ENCODE data around the gene COL28A1.
"Not testable (repeated sequence)": the region's sequence is repeated elsewhere in the genome, so short reads cannot be mapped to it uniquely, and the experiment has no call there.

COL28A1 gene

GRCh38 chr7:7408001-7408770 is 127.5 kb downstream of the COL28A1 start:
- no peak for DNase-seq

- no peak for DNase-seq
Measured at GRCh38 chr7:7405461-7405860, 130.2 kb downstream of the COL28A1 start.

- DNase-seq = no peak
Measured at GRCh38 chr7:7399707-7400106, 136.0 kb downstream of the COL28A1 start.

GRCh38 chr7:7395785-7396184 is 139.9 kb downstream of the COL28A1 start:
- no peak for DNase-seq

- not testable (repeated sequence) for DNase-seq
Measured at GRCh38 chr7:7388164-7388563, 147.5 kb downstream of the COL28A1 start.

- no peak for DNase-seq
Measured at GRCh38 chr7:7385421-7385820, 150.3 kb downstream of the COL28A1 start.

- DNase-seq = no peak
Measured at GRCh38 chr7:7384228-7384627, 151.4 kb downstream of the COL28A1 start.

- DNase-seq = no peak
Measured at GRCh38 chr7:7375538-7375937, 160.1 kb downstream of the COL28A1 start.

- DNase-seq = no peak
Measured at GRCh38 chr7:7370076-7370475, 165.6 kb downstream of the COL28A1 start.

- DNase-seq = no peak
Measured at GRCh38 chr7:7369134-7369533, 166.5 kb downstream of the COL28A1 start.

- DNase-seq = no peak
Measured at GRCh38 chr7:7354674-7355073, 181.0 kb downstream of the COL28A1 start.

- DNase-seq = no peak
Measured at GRCh38 chr7:7352845-7353244, 182.8 kb downstream of the COL28A1 start.

GRCh38 chr7:7351832-7352231 is 183.8 kb downstream of the COL28A1 start:
- DNase-seq = no peak

GRCh38 chr7:7351156-7351555 is 184.5 kb downstream of the COL28A1 start:
- no peak for DNase-seq

- no peak for DNase-seq
Measured at GRCh38 chr7:7349156-7349555, 186.5 kb downstream of the COL28A1 start.

- no peak for DNase-seq
Measured at GRCh38 chr7:7347045-7347444, 188.6 kb downstream of the COL28A1 start.

GRCh38 chr7:7344583-7344982 is 191.1 kb downstream of the COL28A1 start:
- no peak for DNase-seq

- no peak for DNase-seq
Measured at GRCh38 chr7:7335909-7336308, 199.8 kb downstream of the COL28A1 start.

- DNase-seq = no peak
Measured at GRCh38 chr7:7335215-7335614, 200.5 kb downstream of the COL28A1 start.

- no peak for DNase-seq
Measured at GRCh38 chr7:7333610-7334009, 202.1 kb downstream of the COL28A1 start.

GRCh38 chr7:7331523-7331922 is 204.2 kb downstream of the COL28A1 start:
- no peak for DNase-seq

GRCh38 chr7:7330997-7331396 is 204.7 kb downstream of the COL28A1 start:
- no peak for DNase-seq

- DNase-seq = no peak
Measured at GRCh38 chr7:7329326-7329725, 206.3 kb downstream of the COL28A1 start.

GRCh38 chr7:7327423-7327822 is 208.2 kb downstream of the COL28A1 start:
- no peak for DNase-seq

- DNase-seq = no peak
Measured at GRCh38 chr7:7324698-7325097, 211.0 kb downstream of the COL28A1 start.
